BLaER1 (cell line): Measurements from ENCODE around the gene CINP.
"Not testable (repeated sequence)": the region's sequence is repeated elsewhere in the genome, so short reads cannot be mapped to it uniquely, and the experiment has no call there.

ENCODE experiments used
- H3K27ac ChIP-seq: shearing (Covaris generic); formaldehyde crosslinking; 2 replicates; pipeline ENCODE4 v1.8.1; 2022
- H3K27me3 ChIP-seq: shearing (Covaris generic); formaldehyde crosslinking; 2 replicates; pipeline ENCODE4 v1.8.1; 2022
- H3K36me3 ChIP-seq: shearing (Covaris generic); formaldehyde crosslinking; 2 replicates; pipeline ENCODE4 v1.8.1; 2022
- H3K4me1 ChIP-seq: shearing (Covaris generic); formaldehyde crosslinking; 2 replicates; pipeline ENCODE4 v1.8.1; 2022
- H3K4me2 ChIP-seq: shearing (Covaris generic); formaldehyde crosslinking; 2 replicates; pipeline ENCODE4 v1.8.1; 2022
- H3K4me3 ChIP-seq: shearing (Covaris generic); formaldehyde crosslinking; 2 replicates; pipeline ENCODE4 v1.8.1; 2022
- H3K9ac ChIP-seq: shearing (Covaris generic); formaldehyde crosslinking; 2 replicates; pipeline ENCODE4 v1.8.1; 2022
- H3K9me3 ChIP-seq: shearing (Covaris generic); formaldehyde crosslinking; 2 replicates; pipeline ENCODE4 v1.8.1; 2022
- H4K20me1 ChIP-seq: shearing (Covaris generic); formaldehyde crosslinking; 2 replicates; pipeline ENCODE4 v1.8.1; 2022
- Cebpa-rat ChIP-seq: shearing (Covaris generic); IDR thresholded peaks from 2 replicates; pipeline ENCODE4 v1.8.1; 2022

Gene CINP

GRCh38 chr14:102360388-102360787 lies 2.3 kb downstream of the CINP start:
- Histone ChIP-seq H3K27ac (no peak overlapping the region), H3K4me3 (no peak overlapping the region), H4K20me1 (no peaks in the 10 kb centered on the region), H3K9ac (no peak overlapping the region), H3K27me3 (no peaks in the 10 kb centered on the region), H3K4me1 (peaks cover 28% of the 10 kb centered on the region), H3K36me3 (peaks cover 36% of the 10 kb centered on the region), H3K4me2 (no peak overlapping the region), H3K9me3 (no peaks in the 10 kb centered on the region)
- no peak for TF ChIP-seq Cebpa-rat

DNA sequence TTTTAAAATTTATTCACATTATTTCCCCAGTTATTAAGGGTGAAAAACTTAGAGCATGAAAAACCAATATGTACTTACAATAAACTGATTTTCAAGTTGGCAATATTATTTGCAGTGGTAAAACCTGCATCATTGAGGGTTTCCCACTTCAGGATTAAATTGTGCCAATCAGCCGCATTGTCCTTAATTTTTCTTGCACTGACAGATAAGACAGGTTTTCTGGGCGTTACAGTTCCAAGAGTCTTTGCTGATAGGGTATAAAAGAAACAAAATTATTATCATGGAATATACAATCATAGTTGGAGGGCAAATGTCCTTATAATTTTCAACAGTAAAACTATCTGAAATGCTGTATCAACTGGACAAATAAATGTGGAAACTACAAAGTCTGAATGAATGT lies 3.3 kb downstream of the CINP start:
- Histone ChIP-seq H4K20me1 (no peaks in the 10 kb centered on the region), H3K9ac (no peak overlapping the region), H3K4me1 (peaks cover 26% of the 10 kb centered on the region), H3K27me3 (no peaks in the 10 kb centered on the region), H3K4me2 (no peak overlapping the region), H3K27ac (no peak overlapping the region), H3K9me3 (no peaks in the 10 kb centered on the region), H3K4me3 (no peak overlapping the region), H3K36me3 (peaks cover 46% of the 10 kb centered on the region)
- TF ChIP-seq Cebpa-rat, result no peak

- H3K27me3 ChIP-seq, result no peaks in the 10 kb centered on the region
- TF ChIP-seq Cebpa-rat, result no peak
- no peak overlapping the region for H3K4me3 ChIP-seq
- H4K20me1 ChIP-seq, result no peaks in the 10 kb centered on the region
- H3K9ac ChIP-seq, result no peak overlapping the region
- H3K4me1 ChIP-seq, result peaks cover 4% of the 10 kb centered on the region; the same call in 1 of the 2 replicates
- H3K9me3 ChIP-seq, result no peaks in the 10 kb centered on the region
- H3K36me3 ChIP-seq, result peaks cover 76% of the 10 kb centered on the region
- no peak overlapping the region for H3K4me2 ChIP-seq
- no peak overlapping the region for H3K27ac ChIP-seq
Measured at GRCh38 chr14:102356280-102356679, 6.4 kb downstream of the CINP start.

DNA sequence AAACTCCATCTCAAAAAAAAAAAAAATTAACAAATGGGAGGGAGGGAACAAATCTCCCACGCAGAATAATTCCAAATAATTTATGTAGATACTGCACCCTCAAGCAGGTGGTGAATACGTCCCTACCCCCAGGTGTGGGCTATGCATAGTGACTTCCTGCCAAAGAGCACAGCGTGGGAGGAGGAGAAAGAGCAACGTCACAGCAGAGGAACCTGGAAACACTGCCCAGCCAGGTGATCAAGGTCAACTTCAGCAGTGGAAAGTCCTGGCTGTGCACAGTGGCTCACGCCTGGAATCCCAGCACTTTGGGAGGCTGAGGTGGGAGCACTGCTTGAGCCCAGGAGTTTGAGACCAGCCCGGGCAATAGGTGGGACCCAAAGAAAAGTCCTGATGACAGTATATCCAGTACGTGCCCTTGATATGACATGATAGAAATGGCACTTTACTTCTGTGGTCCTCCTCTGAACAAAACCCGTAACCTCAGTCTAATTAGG lies 9.5 kb downstream of the CINP start:
- H3K36me3 ChIP-seq, result peaks cover 96% of the 10 kb centered on the region
- H3K27me3 ChIP-seq, result no peaks in the 10 kb centered on the region
- no peak overlapping the region for H3K4me3 ChIP-seq
- H3K27ac ChIP-seq, result no peak overlapping the region
- H3K4me2 ChIP-seq, result no peak overlapping the region
- no peaks in the 10 kb centered on the region for H3K9me3 ChIP-seq
- no peaks in the 10 kb centered on the region for H3K4me1 ChIP-seq
- no peak for TF ChIP-seq Cebpa-rat
- H3K9ac ChIP-seq, result no peak overlapping the region
- H4K20me1 ChIP-seq, result no peaks in the 10 kb centered on the region

DNA sequence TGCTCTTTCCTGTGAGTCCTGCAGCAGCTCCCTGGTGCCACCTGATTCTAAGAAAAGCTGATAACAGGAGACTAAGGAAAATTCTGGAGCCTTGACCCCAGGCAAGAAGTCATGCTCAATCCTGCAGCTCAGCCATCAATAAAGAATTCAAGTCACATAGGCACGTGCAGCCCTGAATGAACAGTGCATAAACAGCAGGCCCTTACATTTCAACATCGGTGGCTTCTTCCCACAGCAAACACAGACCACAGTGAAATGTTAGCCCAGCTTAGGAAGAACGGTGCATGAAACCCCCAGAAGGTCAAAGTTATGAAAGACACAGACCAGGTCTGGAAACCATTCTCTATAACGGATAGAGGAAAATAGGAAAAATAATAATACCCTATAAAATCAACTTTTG lies 10.5 kb downstream of the CINP start:
- Histone ChIP-seq H3K27me3 (no peaks in the 10 kb centered on the region), H3K4me2 (no peak overlapping the region), H4K20me1 (no peaks in the 10 kb centered on the region), H3K9ac (no peak overlapping the region), H3K4me3 (no peak overlapping the region), H3K36me3 (peaks cover 96% of the 10 kb centered on the region), H3K4me1 (no peaks in the 10 kb centered on the region), H3K9me3 (no peaks in the 10 kb centered on the region), H3K27ac (no peak overlapping the region)
- TF ChIP-seq Cebpa-rat, result no peak

DNA sequence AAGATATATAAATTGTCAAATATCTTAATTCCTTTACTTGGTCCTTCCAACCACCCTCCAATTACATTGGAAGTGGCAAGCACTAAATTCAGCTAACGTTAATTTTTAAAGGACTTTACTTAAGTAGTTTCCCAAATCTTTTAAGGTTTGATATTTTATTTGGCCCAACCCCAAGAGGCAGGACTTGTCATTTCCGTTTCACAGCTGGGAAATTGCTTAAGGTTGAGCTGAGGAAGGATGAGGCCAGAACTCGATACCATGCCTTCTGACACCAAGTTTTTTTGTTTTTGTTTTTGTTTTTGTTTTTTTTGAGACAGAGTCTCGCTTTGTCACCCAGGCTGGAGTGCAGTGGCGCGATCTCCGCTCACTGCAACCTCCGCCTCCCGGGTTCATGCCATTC lies 11.1 kb downstream of the CINP start:
- H3K9ac ChIP-seq, H3K4me1 ChIP-seq, H3K9me3 ChIP-seq, H3K27me3 ChIP-seq, H4K20me1 ChIP-seq, H3K4me3 ChIP-seq, H3K4me2 ChIP-seq, H3K27ac ChIP-seq: not testable (repeated sequence)
- H3K36me3 ChIP-seq, result peaks cover 96% of the 10 kb centered on the region

- Histone ChIP-seq H3K27ac (no peak overlapping the region), H3K36me3 (peaks cover 96% of the 10 kb centered on the region), H3K4me2 (no peak overlapping the region), H3K27me3 (no peaks in the 10 kb centered on the region), H3K4me1 (no peaks in the 10 kb centered on the region), H4K20me1 (no peaks in the 10 kb centered on the region), H3K9ac (no peak overlapping the region), H3K9me3 (no peaks in the 10 kb centered on the region), H3K4me3 (no peak overlapping the region)
- no peak for TF ChIP-seq Cebpa-rat
Measured at GRCh38 chr14:102351023-102351422, 11.7 kb downstream of the CINP start.

GRCh38 chr14:102348376-102348775 lies 14.3 kb downstream of the CINP start:
- Histone ChIP-seq H3K27ac (no peak overlapping the region), H3K4me1 (no peaks in the 10 kb centered on the region), H3K36me3 (peaks cover 96% of the 10 kb centered on the region), H3K27me3 (no peaks in the 10 kb centered on the region), H3K4me2 (no peak overlapping the region), H3K9ac (no peak overlapping the region), H4K20me1 (0 out of 2 replicates have a peak, but pooled peaks cover 9% of the 10 kb centered on the region), H3K9me3 (no peaks in the 10 kb centered on the region), H3K4me3 (no peak overlapping the region)
- TF ChIP-seq Cebpa-rat, result no peak

- Histone ChIP-seq H3K27ac (no peak overlapping the region), H4K20me1 (0 out of 2 replicates have a peak, but pooled peaks cover 9% of the 10 kb centered on the region), H3K4me2 (no peak overlapping the region), H3K4me1 (no peaks in the 10 kb centered on the region), H3K4me3 (no peak overlapping the region), H3K36me3 (peaks cover 96% of the 10 kb centered on the region), H3K9me3 (no peaks in the 10 kb centered on the region), H3K9ac (no peak overlapping the region), H3K27me3 (no peaks in the 10 kb centered on the region)
- TF ChIP-seq Cebpa-rat, result no peak
Measured at GRCh38 chr14:102346645-102347044, 16.0 kb downstream of the CINP start.

DNA sequence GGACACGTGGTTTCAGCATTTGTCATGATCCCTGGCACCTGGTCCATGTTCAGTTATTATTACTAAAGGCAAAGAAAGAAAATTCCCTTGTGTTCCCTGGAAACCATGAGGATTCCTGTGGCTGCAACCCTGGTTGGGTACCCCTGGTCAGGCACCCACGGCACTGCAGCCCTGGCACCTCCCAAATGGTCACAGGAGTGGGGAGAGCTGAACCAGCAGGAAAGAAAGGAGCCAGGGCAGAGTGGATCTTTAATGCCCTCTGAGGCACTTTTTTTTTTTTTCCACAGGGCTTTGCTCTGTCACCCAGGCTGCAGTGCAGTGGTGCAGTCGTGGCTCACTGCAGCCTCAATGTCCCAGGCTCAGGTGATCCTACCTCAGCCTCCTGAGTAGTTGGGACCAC lies 17.5 kb downstream of the CINP start:
- Histone ChIP-seq H3K4me1 (no peaks in the 10 kb centered on the region), H3K27ac (no peak overlapping the region), H3K27me3 (no peaks in the 10 kb centered on the region), H3K4me2 (no peak overlapping the region), H3K36me3 (peaks cover 97% of the 10 kb centered on the region), H3K9me3 (no peaks in the 10 kb centered on the region), H4K20me1 (0 out of 2 replicates have a peak, but pooled peaks cover 9% of the 10 kb centered on the region), H3K4me3 (no peak overlapping the region), H3K9ac (no peak overlapping the region)
- TF ChIP-seq Cebpa-rat, result no peak

DNA sequence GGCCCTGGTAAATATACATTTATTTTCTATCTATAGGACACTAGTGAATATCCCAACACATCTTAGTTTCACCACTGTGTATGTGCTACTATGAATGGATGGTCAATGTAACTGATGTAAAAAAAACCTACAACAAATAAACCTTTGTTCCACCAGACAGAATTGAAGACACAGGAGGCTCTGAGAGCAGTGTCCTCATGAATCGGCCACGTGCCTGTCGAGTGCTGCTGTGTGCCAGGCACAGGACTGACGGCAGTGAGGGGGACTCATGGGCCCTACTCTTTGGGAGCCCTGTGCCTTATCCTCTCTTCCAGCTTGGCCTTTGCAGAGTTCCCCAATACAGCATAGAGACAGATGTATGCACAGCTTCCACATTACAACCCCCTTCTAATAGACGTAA lies 18.2 kb downstream of the CINP start:
- no peaks in the 10 kb centered on the region for H3K27me3 ChIP-seq
- no peak overlapping the region for H3K4me3 ChIP-seq

More for the DNA sequence above, 18.2 kb downstream of the CINP start:
- no peaks in the 10 kb centered on the region for H3K4me1 ChIP-seq
- H3K9me3 ChIP-seq, result no peaks in the 10 kb centered on the region
- no peak overlapping the region for H3K27ac ChIP-seq
- no peak overlapping the region for H3K9ac ChIP-seq
- H3K4me2 ChIP-seq, result no peak overlapping the region
- TF ChIP-seq Cebpa-rat, result no peak
- H3K36me3 ChIP-seq, result peaks cover 100% of the 10 kb centered on the region
- H4K20me1 ChIP-seq, result 0 out of 2 replicates have a peak, but pooled peaks cover 9% of the 10 kb centered on the region
